A549 (cell line): ENCODE measurements around the gene ZBTB43.

Source experiments
- BHLHE40 ChIP-seq: IDR thresholded peaks from 2 replicates; pipeline ENCODE4 v1.6.1; 2012; ENCODE audit warnings: low read depth, low read length, inconsistent platforms
- CHD4 ChIP-seq: fragments of 200-600 bp; sonication (generic); IDR thresholded peaks from 2 replicates; pipeline ENCODE4 v1.6.1; 2016; ENCODE audit warnings: antibody characterized with exemption, mild to moderate bottlenecking, borderline replicate concordance
- KDM5A ChIP-seq: fragments of 200-600 bp; sonication (generic); IDR thresholded peaks from 2 replicates; pipeline ENCODE4 v1.6.1; 2016; ENCODE audit warnings: antibody characterized with exemption, mild to moderate bottlenecking
- POLR2A ChIP-seq: IDR thresholded peaks from 2 replicates; pipeline ENCODE4 v1.6.1; 2012; ENCODE audit warnings: mild to moderate bottlenecking, low read length
- POLR2AphosphoS2 ChIP-seq: conservative IDR thresholded peaks from 2 replicates; pipeline ENCODE4 v1.6.1; 2012; ENCODE audit warnings: low read length, improper control_type of control experiment, inconsistent platforms
- TF ChIP-seq, protein P1 (sequence below): IDR thresholded peaks from 2 replicates; pipeline ENCODE4 v1.6.1; 2012
- TF ChIP-seq, protein P2 (sequence below): fragments of >200 bp; sonication (Bioruptor Twin); formaldehyde crosslinking; IDR thresholded peaks from 3 replicates; pipeline ENCODE4 v1.5.1; 2016

DNA sequence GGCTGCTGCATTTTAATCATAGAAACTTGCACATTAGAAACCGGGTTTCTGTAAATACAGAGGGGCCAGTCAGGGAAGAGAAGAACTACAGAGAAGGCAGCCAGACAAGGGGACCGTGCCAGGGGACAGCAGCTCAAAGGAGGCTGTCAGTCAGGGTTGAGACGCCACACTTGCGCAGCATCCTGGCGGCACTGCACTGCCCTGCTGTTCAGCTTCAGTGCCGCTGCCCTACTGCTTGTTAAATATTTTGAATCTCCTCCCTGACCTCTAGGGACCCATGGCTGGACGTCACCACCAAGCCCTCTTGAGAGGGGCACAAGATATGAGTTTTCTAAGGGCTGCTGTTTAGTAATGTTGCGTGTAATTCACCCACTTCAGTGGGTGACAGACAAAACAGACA is 43.6 kb upstream of the ZBTB43 start:
- TF ChIP-seq, protein P1, sequence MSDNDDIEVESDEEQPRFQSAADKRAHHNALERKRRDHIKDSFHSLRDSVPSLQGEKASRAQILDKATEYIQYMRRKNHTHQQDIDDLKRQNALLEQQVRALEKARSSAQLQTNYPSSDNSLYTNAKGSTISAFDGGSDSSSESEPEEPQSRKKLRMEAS: no peak
- TF ChIP-seq, protein P2, sequence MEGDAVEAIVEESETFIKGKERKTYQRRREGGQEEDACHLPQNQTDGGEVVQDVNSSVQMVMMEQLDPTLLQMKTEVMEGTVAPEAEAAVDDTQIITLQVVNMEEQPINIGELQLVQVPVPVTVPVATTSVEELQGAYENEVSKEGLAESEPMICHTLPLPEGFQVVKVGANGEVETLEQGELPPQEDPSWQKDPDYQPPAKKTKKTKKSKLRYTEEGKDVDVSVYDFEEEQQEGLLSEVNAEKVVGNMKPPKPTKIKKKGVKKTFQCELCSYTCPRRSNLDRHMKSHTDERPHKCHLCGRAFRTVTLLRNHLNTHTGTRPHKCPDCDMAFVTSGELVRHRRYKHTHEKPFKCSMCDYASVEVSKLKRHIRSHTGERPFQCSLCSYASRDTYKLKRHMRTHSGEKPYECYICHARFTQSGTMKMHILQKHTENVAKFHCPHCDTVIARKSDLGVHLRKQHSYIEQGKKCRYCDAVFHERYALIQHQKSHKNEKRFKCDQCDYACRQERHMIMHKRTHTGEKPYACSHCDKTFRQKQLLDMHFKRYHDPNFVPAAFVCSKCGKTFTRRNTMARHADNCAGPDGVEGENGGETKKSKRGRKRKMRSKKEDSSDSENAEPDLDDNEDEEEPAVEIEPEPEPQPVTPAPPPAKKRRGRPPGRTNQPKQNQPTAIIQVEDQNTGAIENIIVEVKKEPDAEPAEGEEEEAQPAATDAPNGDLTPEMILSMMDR: no peak
- TF ChIP-seq POLR2AphosphoS2 (no peak), POLR2A (no peak), KDM5A (no peak), BHLHE40 (no peak), CHD4 (no peak)
